ENCODE results near the gene CLSTN2.

DNA sequence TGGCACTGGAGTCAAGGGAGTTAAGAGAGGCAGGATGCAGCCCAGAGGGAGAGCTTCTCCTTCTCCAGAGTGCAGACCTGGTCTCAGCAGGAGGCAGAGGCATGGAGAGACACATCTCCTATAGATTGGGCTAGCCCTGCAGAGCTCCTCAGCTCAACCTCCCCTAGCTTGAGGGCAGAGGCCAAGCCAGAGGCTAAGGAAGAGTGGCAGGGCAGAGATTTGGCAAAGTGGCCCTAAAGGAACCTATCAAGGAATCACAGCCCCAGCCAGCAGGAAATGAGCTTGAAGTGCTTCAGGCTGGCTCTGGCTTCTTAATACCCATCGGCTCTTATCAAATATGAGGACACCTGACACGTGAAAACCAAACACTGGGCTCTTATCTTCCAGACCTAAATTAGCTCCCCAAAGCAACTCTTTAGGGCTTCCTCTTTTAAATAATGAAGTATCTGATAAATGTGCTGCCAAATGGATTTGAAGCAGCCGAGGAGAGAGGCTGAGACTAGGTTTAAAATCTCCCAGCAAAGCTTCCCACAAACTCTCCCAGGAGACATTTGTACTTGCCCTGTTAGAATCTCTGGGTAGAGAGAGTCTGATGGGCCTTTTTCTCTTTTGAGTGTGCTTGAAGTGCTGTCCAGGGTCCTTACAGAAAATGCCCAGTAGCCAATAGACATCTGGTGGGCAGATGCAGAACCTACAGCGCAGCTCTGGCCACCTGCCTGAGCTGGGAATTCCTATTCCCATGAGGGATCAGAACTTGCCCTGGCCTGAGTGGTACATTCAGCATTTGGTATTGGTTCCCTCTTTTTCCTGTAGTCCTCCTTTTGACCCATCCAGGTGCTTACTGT is 271.4 kb downstream of the CLSTN2 start:
- TF ChIP-seq, protein P1, sequence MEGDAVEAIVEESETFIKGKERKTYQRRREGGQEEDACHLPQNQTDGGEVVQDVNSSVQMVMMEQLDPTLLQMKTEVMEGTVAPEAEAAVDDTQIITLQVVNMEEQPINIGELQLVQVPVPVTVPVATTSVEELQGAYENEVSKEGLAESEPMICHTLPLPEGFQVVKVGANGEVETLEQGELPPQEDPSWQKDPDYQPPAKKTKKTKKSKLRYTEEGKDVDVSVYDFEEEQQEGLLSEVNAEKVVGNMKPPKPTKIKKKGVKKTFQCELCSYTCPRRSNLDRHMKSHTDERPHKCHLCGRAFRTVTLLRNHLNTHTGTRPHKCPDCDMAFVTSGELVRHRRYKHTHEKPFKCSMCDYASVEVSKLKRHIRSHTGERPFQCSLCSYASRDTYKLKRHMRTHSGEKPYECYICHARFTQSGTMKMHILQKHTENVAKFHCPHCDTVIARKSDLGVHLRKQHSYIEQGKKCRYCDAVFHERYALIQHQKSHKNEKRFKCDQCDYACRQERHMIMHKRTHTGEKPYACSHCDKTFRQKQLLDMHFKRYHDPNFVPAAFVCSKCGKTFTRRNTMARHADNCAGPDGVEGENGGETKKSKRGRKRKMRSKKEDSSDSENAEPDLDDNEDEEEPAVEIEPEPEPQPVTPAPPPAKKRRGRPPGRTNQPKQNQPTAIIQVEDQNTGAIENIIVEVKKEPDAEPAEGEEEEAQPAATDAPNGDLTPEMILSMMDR (conservative IDR thresholded peaks at IDR 0.05 in 1 of 2, IDR thresholded peaks at IDR 0.05 in 1 of 2; ENCODE audit: extremely low read depth in 1 of 2, insufficient read depth in 1 of 2, low read depth in 1 of 2, low read length in 2 of 2) = peak; percentile 38 to 64
- no peak for TF ChIP-seq EZH2 (IDR thresholded peaks at IDR 0.05; ENCODE audit: borderline replicate concordance, low read length)
